Activated T-helper 2 cell treated with anti-CD3 and anti-CD28 coated beads, Interferon-gamma antibody, Interleukin-2, Interleukin-4, amounts not matched to agents 10 μg/mL and 5 μg/mL and 100 μg/mL, durations not matched to agents 14 hours and 24 hours and 36 hours (primary cell): ENCODE data around the gene SATB2. TPM values are rescaled to one million over a fixed set of nuclear protein-coding genes. Genes with fewer than 3 reads are reported as not detected.

Experiments used
- DNase-seq: peaks from one replicate; pipeline ENCODE4 v3.0.0; 2021; ENCODE audit warnings: low spot score
- H3K27ac Mint-ChIP-seq: one replicate; pipeline ENCODE4 v1.8.0; 2021; ENCODE audit warnings: mixed read lengths
- H3K27me3 Mint-ChIP-seq: one replicate; pipeline ENCODE4 v1.8.0; 2021; ENCODE audit warnings: low read depth, mixed read lengths
- H3K36me3 Mint-ChIP-seq: one replicate; pipeline ENCODE4 v1.8.0; 2021; ENCODE audit warnings: low read depth, mixed read lengths
- H3K4me1 Mint-ChIP-seq: one replicate; pipeline ENCODE4 v1.8.0; 2021; ENCODE audit warnings: low read depth, mixed read lengths
- H3K4me3 Mint-ChIP-seq: one replicate; pipeline ENCODE4 v1.8.0; 2021; ENCODE audit warnings: low read depth, mild to moderate bottlenecking, moderate library complexity, mixed read lengths
- H3K9me3 Mint-ChIP-seq: one replicate; pipeline ENCODE4 v1.8.0; 2021; ENCODE audit warnings: mixed read lengths
- intact Hi-C: fragments of 100-400 bp; cut with micrococcal nuclease; formaldehyde crosslinking; loops from one replicate; pipeline ENCODE4 v1.15.1; 2023
- total RNA-seq: library from RNA; stranded (reverse); gene quantifications from 2 replicates; pipeline ENCODE4 v1.2.3, GENCODE V29; 2022

The SATB2 gene
- total RNA-seq, 1 donor from 2014 or later: 0.05 TPM

GRCh38 chr2:199455210-199455544, 2.6 kb downstream of the SATB2 start:
- Mint-ChIP-seq H3K27ac (no peak overlapping the region), H3K27me3 (peaks cover 52% of the 10 kb centered on the region), H3K9me3 (no peaks in the 10 kb centered on the region), H3K4me1 (peaks cover 13% of the 10 kb centered on the region), H3K36me3 (no peaks in the 10 kb centered on the region), H3K4me3 (no peak overlapping the region)
- no peak for DNase-seq
- intact Hi-C loops: no loop called here

DNA sequence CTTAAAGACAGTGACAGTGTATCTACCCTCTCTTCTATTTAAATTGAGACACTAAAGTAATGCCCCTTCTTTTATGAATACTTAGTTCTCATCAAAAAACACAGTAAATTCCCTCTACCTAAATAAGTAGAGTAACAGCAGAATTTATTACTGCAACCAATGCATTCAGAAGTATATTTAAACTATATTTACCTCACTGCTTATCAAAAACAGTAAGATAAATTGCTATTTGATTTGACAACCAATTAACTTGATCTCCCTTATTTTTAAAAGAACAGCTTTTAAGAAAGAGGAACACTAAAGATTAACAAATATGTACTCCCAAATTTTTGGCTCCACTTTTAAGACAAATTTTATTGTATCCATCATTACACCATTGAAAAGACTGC, 4.8 kb downstream of the SATB2 start:
- Mint-ChIP-seq H3K4me1 (peaks cover 5% of the 10 kb centered on the region), H3K4me3 (no peak overlapping the region), H3K27ac (no peak overlapping the region), H3K27me3 (peaks cover 44% of the 10 kb centered on the region), H3K36me3 (no peaks in the 10 kb centered on the region), H3K9me3 (no peaks in the 10 kb centered on the region)
- intact Hi-C loops: no loop called here
- no peak for DNase-seq

DNA sequence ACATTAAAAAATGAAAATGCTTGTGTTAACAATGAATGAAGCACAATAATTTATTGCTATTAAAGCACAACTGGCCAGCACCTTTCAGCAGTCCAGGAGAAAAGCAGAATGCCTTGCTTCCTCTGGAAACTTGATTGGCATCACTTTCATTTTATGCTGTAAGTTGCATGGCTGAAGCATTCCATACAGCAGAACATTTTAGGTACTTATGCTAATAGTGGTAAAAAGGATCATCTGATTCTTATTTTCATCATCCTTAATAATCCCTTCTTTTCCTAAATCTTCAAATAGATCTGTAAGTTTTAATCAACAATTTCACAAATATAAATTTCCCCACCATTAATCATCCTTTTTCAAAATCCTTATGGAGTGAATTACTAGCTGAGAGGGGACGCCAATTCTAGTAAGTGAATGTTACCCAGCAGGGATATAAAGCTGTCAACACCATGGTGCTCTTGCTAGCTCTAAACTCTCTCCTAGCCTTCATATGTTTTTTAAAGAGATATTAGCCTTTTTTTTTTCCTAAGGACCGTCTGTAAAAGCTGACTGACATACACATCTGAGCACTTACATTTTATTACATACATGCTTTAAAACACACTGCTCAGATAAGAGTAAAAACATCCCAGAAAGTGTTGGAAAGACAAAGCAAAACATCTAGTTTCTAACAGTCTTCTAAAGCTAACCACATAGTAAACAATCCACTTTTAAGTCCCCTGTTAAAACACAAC, 5.3 kb downstream of the SATB2 start:
- peaks cover 4% of the 10 kb centered on the region for H3K4me1 Mint-ChIP-seq
- intact Hi-C loops: no loop called here
- H3K36me3 Mint-ChIP-seq: no peaks in the 10 kb centered on the region
- no peak overlapping the region for H3K27ac Mint-ChIP-seq
- H3K27me3 Mint-ChIP-seq: peaks cover 41% of the 10 kb centered on the region
- H3K4me3 Mint-ChIP-seq: no peak overlapping the region
- H3K9me3 Mint-ChIP-seq: no peaks in the 10 kb centered on the region
- no peak for DNase-seq

DNA sequence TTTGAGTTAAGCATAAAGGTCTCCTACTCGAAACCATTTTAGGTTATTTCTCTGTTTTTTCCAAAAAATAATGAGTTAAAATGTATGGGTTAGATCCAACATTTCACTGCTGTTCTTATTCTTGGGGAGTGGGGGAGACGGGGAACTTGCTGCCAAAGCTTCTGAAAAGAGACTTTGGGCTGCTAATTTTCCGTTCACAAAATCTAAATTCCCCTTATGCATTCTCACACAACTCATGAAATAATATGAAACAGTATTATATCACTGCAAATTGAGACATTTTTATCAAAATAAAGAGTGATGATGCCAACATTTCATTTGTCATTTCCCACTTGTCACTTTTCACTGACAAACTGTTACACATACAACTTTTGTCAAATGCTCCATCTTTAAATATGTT, 7.8 kb downstream of the SATB2 start:
- Mint-ChIP-seq H3K4me3 (no peak overlapping the region), H3K9me3 (no peaks in the 10 kb centered on the region), H3K27me3 (peaks cover 28% of the 10 kb centered on the region), H3K36me3 (no peaks in the 10 kb centered on the region), H3K27ac (no peak overlapping the region), H3K4me1 (no peaks in the 10 kb centered on the region)
- intact Hi-C loops: no loop called here
- DNase-seq: no peak

- intact Hi-C loops: no loop called here
- no peaks in the 10 kb centered on the region for H3K36me3 Mint-ChIP-seq
- H3K4me1 Mint-ChIP-seq: no peaks in the 10 kb centered on the region
- DNase-seq: no peak
- H3K27ac Mint-ChIP-seq: no peak overlapping the region
- H3K4me3 Mint-ChIP-seq: no peak overlapping the region
- peaks cover 27% of the 10 kb centered on the region for H3K27me3 Mint-ChIP-seq
- no peaks in the 10 kb centered on the region for H3K9me3 Mint-ChIP-seq
Measured at GRCh38 chr2:199449455-199449854, 8.3 kb downstream of the SATB2 start.

DNA sequence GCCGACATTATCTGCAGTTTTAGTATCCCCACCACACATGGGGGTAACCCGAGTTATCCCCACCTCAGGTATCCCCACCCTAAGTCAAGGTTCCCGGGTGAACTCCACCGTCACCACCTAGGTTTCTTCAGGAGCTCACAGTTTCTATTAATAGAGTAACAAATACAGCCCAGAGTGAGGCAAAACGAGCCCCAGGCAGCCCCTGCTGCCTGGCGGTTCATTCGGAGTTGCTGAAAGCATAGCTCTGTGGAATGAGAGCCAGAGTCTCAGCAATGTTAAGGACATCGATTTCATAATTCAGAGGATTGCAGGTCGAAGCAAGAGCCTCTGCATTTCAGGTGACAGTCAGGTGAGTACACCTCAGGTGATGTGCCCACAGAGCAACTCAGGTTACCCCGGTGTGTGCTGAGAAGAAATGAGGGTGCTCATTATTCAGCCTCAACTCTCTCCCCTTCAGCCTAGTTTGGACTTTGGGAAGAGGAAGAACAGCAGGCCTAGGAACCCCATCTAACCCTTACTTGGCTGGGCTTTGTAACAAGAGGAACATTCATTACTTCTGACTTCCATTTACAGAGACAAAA, 10.7 kb downstream of the SATB2 start:
- peaks cover 22% of the 10 kb centered on the region for H3K27me3 Mint-ChIP-seq
- intact Hi-C loops: no loop called here
- H3K4me1 Mint-ChIP-seq: no peaks in the 10 kb centered on the region
- H3K9me3 Mint-ChIP-seq: no peaks in the 10 kb centered on the region
- DNase-seq: no peak
- H3K36me3 Mint-ChIP-seq: no peaks in the 10 kb centered on the region
- H3K4me3 Mint-ChIP-seq: no peak overlapping the region
- H3K27ac Mint-ChIP-seq: no peak overlapping the region

- DNase-seq: no peak
- no peaks in the 10 kb centered on the region for H3K9me3 Mint-ChIP-seq
- no peaks in the 10 kb centered on the region for H3K4me1 Mint-ChIP-seq
- peaks cover 13% of the 10 kb centered on the region for H3K27me3 Mint-ChIP-seq
- H3K36me3 Mint-ChIP-seq: no peaks in the 10 kb centered on the region
- no peak overlapping the region for H3K27ac Mint-ChIP-seq
- intact Hi-C loops: no loop called here
- no peak overlapping the region for H3K4me3 Mint-ChIP-seq
Measured at GRCh38 chr2:199444749-199445148, 13.0 kb downstream of the SATB2 start.

- no peak overlapping the region for H3K4me3 Mint-ChIP-seq
- intact Hi-C loops: no loop called here
- H3K9me3 Mint-ChIP-seq: no peaks in the 10 kb centered on the region
- no peak for DNase-seq
- no peaks in the 10 kb centered on the region for H3K4me1 Mint-ChIP-seq
- H3K27me3 Mint-ChIP-seq: peaks cover 13% of the 10 kb centered on the region
- no peaks in the 10 kb centered on the region for H3K36me3 Mint-ChIP-seq
- H3K27ac Mint-ChIP-seq: no peak overlapping the region
Measured at GRCh38 chr2:199443589-199444130, 14.1 kb downstream of the SATB2 start.

DNA sequence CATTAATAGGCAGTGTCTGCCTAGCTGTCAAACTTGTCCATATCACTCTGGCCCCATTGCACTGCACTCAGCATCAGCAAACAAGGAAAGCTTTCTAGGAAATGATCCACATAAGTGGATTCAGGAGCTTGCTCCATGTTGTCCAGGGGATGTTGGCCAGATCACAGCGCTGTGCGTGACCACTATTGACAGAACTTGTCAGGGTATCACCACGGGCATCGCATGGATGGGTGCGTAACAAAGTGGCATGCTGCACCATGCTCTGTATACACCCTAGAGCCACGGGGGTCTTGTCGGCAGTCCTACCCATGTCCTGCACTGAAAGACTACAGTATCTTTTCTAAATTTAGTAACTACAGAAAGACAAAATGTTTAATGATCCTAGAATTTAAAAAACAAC, 15.6 kb downstream of the SATB2 start:
- Mint-ChIP-seq H3K4me1 (no peaks in the 10 kb centered on the region), H3K27me3 (peaks cover 13% of the 10 kb centered on the region), H3K27ac (no peak overlapping the region), H3K4me3 (no peak overlapping the region), H3K9me3 (no peaks in the 10 kb centered on the region), H3K36me3 (no peaks in the 10 kb centered on the region)
- intact Hi-C loops: no loop called here
- no peak for DNase-seq

DNA sequence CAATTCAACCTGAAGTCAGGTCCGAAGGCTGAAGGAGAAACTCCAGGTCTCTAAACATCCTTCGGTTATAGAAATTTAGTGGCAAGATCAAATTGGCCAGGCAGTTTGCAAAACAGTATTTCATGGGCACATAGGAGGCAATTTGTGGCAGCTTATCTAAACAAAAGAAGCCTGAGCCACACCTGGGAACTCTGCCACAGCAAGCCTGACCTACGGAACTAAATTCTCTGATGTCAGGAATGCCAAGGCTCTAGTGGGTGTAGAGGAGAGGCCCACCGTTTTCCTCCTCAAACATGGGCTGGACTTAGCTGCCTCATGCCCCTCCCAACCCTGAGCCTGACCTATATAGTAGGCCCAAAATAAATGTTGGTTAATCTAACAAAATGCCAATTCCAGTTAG, 16.0 kb downstream of the SATB2 start:
- H3K9me3 Mint-ChIP-seq: no peaks in the 10 kb centered on the region
- H3K4me1 Mint-ChIP-seq: no peaks in the 10 kb centered on the region
- H3K4me3 Mint-ChIP-seq: no peak overlapping the region
- H3K36me3 Mint-ChIP-seq: no peaks in the 10 kb centered on the region
- intact Hi-C loops: no loop called here
- no peak overlapping the region for H3K27ac Mint-ChIP-seq
- no peak for DNase-seq
- H3K27me3 Mint-ChIP-seq: peaks cover 13% of the 10 kb centered on the region

GRCh38 chr2:199440118-199440517, 17.6 kb downstream of the SATB2 start:
- H3K9me3 Mint-ChIP-seq: no peaks in the 10 kb centered on the region
- H3K27ac Mint-ChIP-seq: no peak overlapping the region
- peaks cover 13% of the 10 kb centered on the region for H3K27me3 Mint-ChIP-seq
- no peak overlapping the region for H3K4me3 Mint-ChIP-seq
- H3K36me3 Mint-ChIP-seq: no peaks in the 10 kb centered on the region
- intact Hi-C loops: no loop called here
- DNase-seq: no peak
- no peaks in the 10 kb centered on the region for H3K4me1 Mint-ChIP-seq

- DNase-seq: no peak
- H3K9me3 Mint-ChIP-seq: no peaks in the 10 kb centered on the region
- no peak overlapping the region for H3K4me3 Mint-ChIP-seq
- no peaks in the 10 kb centered on the region for H3K36me3 Mint-ChIP-seq
- no peaks in the 10 kb centered on the region for H3K4me1 Mint-ChIP-seq
- no peak overlapping the region for H3K27ac Mint-ChIP-seq
- H3K27me3 Mint-ChIP-seq: peaks cover 13% of the 10 kb centered on the region
- intact Hi-C loops: no loop called here
Measured at GRCh38 chr2:199439542-199439941, 18.2 kb downstream of the SATB2 start.

DNA sequence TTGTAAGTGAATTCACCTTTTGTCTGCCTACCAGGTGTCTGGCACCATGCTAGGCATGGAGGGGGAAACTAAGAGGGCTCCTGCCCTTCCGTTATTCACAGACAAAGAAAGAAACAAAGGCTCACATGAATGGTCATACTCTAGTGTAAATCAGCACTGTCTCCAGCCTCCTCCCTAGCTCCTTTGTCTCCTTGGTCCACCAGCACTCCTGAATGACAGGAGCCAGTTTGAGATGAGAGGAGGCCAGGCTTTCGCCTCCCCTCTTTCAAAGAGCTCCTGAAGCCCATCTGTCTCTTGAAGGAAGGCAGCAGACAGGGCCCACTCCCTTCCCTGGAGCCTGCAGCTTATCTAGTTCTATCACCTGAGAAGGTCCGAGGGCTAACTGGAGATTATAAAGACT, 18.7 kb downstream of the SATB2 start:
- no peak for DNase-seq
- no peaks in the 10 kb centered on the region for H3K4me1 Mint-ChIP-seq
- no peaks in the 10 kb centered on the region for H3K9me3 Mint-ChIP-seq
- H3K27me3 Mint-ChIP-seq: peaks cover 11% of the 10 kb centered on the region
- no peak overlapping the region for H3K27ac Mint-ChIP-seq
- no peak overlapping the region for H3K4me3 Mint-ChIP-seq
- intact Hi-C loops: no loop called here
- no peaks in the 10 kb centered on the region for H3K36me3 Mint-ChIP-seq
